ENCODE data around the gene KIF17. TPM values are rescaled to one million over a fixed set of nuclear protein-coding genes. Genes with fewer than 3 reads are reported as not detected.

The KIF17 gene
- total and polyA plus RNA-seq, 2 of the 8 experiments (the other 6 are each of a cell fraction or from before 2014, with no cell fraction given) = 6.9 to 10.4 TPM

DNA sequence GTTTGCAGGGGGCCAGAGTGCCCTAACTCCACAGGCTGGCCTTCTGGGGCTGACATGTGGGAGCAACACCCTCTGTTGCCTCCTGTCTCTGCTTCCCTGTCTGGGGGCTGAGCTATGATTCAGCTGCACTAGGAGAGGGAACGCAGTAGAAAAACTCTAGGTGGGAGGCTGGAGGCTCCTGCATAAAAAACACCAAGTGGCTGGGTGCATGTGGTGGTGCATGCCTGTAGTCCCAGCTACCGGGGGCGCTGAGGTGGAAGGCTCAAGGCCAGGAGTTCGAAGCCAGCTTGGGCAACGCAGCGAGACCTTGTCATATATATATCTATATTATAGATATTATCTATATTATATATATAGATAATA, 5.6 kb downstream of the KIF17 start:
- H3K79me1 ChIP-seq (ENCODE audit: low read depth, low read length) = no peaks in the 10 kb centered on the region
- H2BK15ac ChIP-seq (ENCODE audit: low read length) = no peak overlapping the region
- 86% methylated on average over 5 of the region's 6 CpGs; no CpG with 5 or more reads in 1 of the 2 experiments for WGBS, 2 experiments (ENCODE audit: extremely low coverage in 1 of 2, insufficient coverage in 1 of 2, insufficient read length in 1 of 2, insufficient replicate concordance in 2 of 2, low coverage in 1 of 2, low lambda C conversion rate in 2 of 2, missing lambda C conversion rate in 1 of 2)
- H4K5ac ChIP-seq (ENCODE audit: insufficient read length, low read depth, low read length) = no peak overlapping the region
- no peak overlapping the region for H2AK5ac ChIP-seq (ENCODE audit: low read depth, low read length)
- H3K23me2 ChIP-seq (ENCODE audit: low read depth, low read length) = no peaks in the 10 kb centered on the region; the same call in 1 of the 2 replicates
- DNase-seq (ENCODE audit: low read depth in 1 of 2, low spot score in 2 of 2) (no peak), FAIRE-seq (no peak)
- no peak overlapping the region for H2AFZ ChIP-seq (ENCODE audit: low read length)
- H3K9me3 ChIP-seq (ENCODE audit: insufficient read depth in 2 of 2, low read depth in 1 of 2, low read length in 1 of 2) = no peaks in the 10 kb centered on the region; a peak in 1 of 4 replicates
- H2BK120ac ChIP-seq (replicated peaks; ENCODE audit: low read depth, low read length) = no peak overlapping the region
- H3K18ac ChIP-seq (ENCODE audit: extremely low read depth, low read length) = no peak overlapping the region
- no peaks in the 10 kb centered on the region; a peak in 1 of 8 replicates for H3K36me3 ChIP-seq (ENCODE audit: control insufficient read depth in 2 of 4, insufficient read depth in 4 of 4, low read length in 3 of 4)
- H3K56ac ChIP-seq (replicated peaks; ENCODE audit: insufficient read length, low read depth, low read length) = no peak overlapping the region
- H3K14ac ChIP-seq (ENCODE audit: insufficient read length) = no peak overlapping the region
- H3K23ac ChIP-seq (ENCODE audit: insufficient read length) = no peak overlapping the region
- H4K91ac ChIP-seq (replicated peaks; ENCODE audit: insufficient read length, low read length) = no peak overlapping the region
- H4K20me1 ChIP-seq (replicated peaks in 1 of 2; ENCODE audit: control insufficient read depth in 1 of 2, insufficient read depth in 2 of 2, low read length in 2 of 2) = peaks cover 1 to 5% of the 10 kb centered on the region in 2 experiments
- no peak overlapping the region for H3K4me3 ChIP-seq (ENCODE audit: extremely low read depth in 1 of 4, insufficient read depth in 2 of 4, low read depth in 3 of 4, low read length in 4 of 4)
- no peak overlapping the region for H2BK12ac ChIP-seq (ENCODE audit: low read depth, low read length)
- no peak overlapping the region for H3K4me2 ChIP-seq (ENCODE audit: insufficient read depth in 1 of 2, low read depth in 2 of 2, low read length in 2 of 2)
- no peak overlapping the region for H2BK20ac ChIP-seq (ENCODE audit: low read length)
- no peak overlapping the region for H3K27ac ChIP-seq (ENCODE audit: low read depth, low read length)
- no peak overlapping the region for H2BK5ac ChIP-seq (ENCODE audit: low read depth, low read length)
- H3K4ac ChIP-seq (replicated peaks; ENCODE audit: insufficient read length, low read depth, low read length) = no peak overlapping the region
- no peak overlapping the region for H4K8ac ChIP-seq (ENCODE audit: extremely low read depth, insufficient read depth, low read length)
- CTCF ChIA-PET (ENCODE audit: partially characterized antibody) = interaction anchor here (1.1 to 2.7 kb wide), 6 partner anchors 10 to 505 kb away, joined by 3 to 22 read pairs (median 4); no protein-coding TSS in a partner anchor
- H3K79me2 ChIP-seq (ENCODE audit: control insufficient read depth in 1 of 2, insufficient read depth in 2 of 2, low read length in 2 of 2) = no peaks in the 10 kb centered on the region
- no peak overlapping the region for H3K9ac ChIP-seq (replicated peaks in 1 of 4; ENCODE audit: extremely low read depth in 1 of 4, low read depth in 3 of 4, low read length in 3 of 4)
- H3K4me1 ChIP-seq (replicated peaks in 1 of 4; ENCODE audit: control insufficient read depth in 3 of 4, insufficient read depth in 4 of 4, low read length in 3 of 4) = peaks cover 0 to 6% (median 0%) of the 10 kb centered on the region in 4 experiments; a peak in 4 of 7 replicates
- POLR2A ChIA-PET (ENCODE audit: partially characterized antibody) = interaction anchor here (7.8 kb wide), 1 partner anchor 18 kb away, joined by 68 read pairs; the partner anchor contains the start of gene SH2D5
- H3K27me3 ChIP-seq (replicated peaks in 1 of 4; ENCODE audit: control insufficient read depth in 3 of 4, extremely low read depth in 1 of 4, insufficient read depth in 3 of 4, low read length in 3 of 4) = peaks cover 0 to 8% (median 7%) of the 10 kb centered on the region in 4 experiments; a peak in 6 of 7 replicates
- no peak for TF ChIP-seq USF2 (IDR thresholded peaks at IDR 0.05; ENCODE audit: low read length)
- TF ChIP-seq MAFK (IDR thresholded peaks at IDR 0.05; ENCODE audit: low read depth, low read length) = no peak
- TF ChIP-seq CTBP2 (IDR thresholded peaks at IDR 0.05; ENCODE audit: borderline replicate concordance, insufficient read depth, insufficient read length, low read length) = no peak
- no peak for TF ChIP-seq NRF1 (IDR thresholded peaks at IDR 0.05; ENCODE audit: low read depth, low read length)
- TF ChIP-seq BRCA1 (IDR thresholded peaks at IDR 0.05; ENCODE audit: low read depth, low read length) = no peak
- TF ChIP-seq CBX5 (IDR thresholded peaks at IDR 0.05; ENCODE audit: low read depth, low read length) = no peak
- TF ChIP-seq, protein P1, sequence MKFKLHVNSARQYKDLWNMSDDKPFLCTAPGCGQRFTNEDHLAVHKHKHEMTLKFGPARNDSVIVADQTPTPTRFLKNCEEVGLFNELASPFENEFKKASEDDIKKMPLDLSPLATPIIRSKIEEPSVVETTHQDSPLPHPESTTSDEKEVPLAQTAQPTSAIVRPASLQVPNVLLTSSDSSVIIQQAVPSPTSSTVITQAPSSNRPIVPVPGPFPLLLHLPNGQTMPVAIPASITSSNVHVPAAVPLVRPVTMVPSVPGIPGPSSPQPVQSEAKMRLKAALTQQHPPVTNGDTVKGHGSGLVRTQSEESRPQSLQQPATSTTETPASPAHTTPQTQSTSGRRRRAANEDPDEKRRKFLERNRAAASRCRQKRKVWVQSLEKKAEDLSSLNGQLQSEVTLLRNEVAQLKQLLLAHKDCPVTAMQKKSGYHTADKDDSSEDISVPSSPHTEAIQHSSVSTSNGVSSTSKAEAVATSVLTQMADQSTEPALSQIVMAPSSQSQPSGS (IDR thresholded peaks at IDR 0.05; ENCODE audit: low read length) = no peak
- TF ChIP-seq, protein P2, sequence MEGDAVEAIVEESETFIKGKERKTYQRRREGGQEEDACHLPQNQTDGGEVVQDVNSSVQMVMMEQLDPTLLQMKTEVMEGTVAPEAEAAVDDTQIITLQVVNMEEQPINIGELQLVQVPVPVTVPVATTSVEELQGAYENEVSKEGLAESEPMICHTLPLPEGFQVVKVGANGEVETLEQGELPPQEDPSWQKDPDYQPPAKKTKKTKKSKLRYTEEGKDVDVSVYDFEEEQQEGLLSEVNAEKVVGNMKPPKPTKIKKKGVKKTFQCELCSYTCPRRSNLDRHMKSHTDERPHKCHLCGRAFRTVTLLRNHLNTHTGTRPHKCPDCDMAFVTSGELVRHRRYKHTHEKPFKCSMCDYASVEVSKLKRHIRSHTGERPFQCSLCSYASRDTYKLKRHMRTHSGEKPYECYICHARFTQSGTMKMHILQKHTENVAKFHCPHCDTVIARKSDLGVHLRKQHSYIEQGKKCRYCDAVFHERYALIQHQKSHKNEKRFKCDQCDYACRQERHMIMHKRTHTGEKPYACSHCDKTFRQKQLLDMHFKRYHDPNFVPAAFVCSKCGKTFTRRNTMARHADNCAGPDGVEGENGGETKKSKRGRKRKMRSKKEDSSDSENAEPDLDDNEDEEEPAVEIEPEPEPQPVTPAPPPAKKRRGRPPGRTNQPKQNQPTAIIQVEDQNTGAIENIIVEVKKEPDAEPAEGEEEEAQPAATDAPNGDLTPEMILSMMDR (IDR thresholded peaks at IDR 0.05; ENCODE audit: control extremely low read depth in 1 of 3, insufficient read depth in 1 of 3, low read depth in 1 of 3, low read length in 3 of 3) = no peak
